ENCODE data around the gene ZNF580. TPM values are rescaled to one million over a fixed set of nuclear protein-coding genes. Genes with fewer than 3 reads are reported as not detected.
A peak's percentile ranks its signal among the peaks of the same experiment; 100 is the strongest.

ZNF580 gene
- total and polyA plus RNA-seq, 2 of the 13 experiments (the other 11 are each of a cell fraction or from before 2014, with no cell fraction given): 4.4 to 6.0 TPM

DNA sequence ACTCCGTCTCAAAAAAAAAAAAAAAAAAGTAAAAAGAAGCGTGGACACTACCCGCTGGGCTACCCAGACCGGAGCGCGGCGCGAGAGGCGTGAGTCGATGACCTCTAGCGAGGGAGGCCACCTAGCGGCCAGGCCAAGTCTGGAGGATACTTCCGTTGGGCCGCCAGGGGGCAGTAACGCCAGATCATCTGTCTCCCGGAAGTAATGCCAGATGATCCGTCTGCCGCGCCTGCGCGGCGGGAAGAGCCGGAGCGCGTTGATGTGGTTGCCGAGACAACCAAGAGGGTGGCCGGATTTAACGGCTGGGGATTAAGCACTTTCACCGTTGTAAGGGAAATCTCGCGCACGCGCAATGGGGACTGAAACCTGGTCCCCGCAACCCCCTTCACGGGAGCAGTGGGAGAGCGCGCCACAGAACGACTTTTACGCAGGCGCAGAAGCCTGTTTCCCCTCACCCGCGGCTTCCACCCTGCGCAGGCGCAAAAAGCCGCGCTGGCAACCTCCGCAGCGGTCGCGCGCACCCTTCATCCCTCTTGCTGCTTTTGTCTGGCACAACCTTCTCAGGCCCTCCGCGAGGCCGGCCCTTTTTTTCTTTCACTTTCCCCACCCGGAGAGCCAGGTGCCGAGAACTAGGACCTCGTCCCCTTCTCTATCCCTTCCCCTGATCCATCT lies 13.0 kb downstream of the ZNF580 start (continued):
- peak; percentile 52; the same call in 1 of the 2 replicates for TF ChIP-seq HNF4G (IDR thresholded peaks at IDR 0.05; ENCODE audit: borderline replicate concordance, low read depth, low read length)
- TF ChIP-seq HNF4G (CRISPR knock-in tag; IDR thresholded peaks at IDR 0.05; ENCODE audit: borderline replicate concordance, low read depth): 0 out of 2 replicates have a peak, but pooled peaks have one; percentile 37
- TF ChIP-seq SMARCC2 (IDR thresholded peaks at IDR 0.05): no peak
- no peak for TF ChIP-seq LCORL (IDR thresholded peaks at IDR 0.05)
- peak; percentile 75; the same call in 1 of the 2 replicates for TF ChIP-seq LCORL (CRISPR knock-in tag; IDR thresholded peaks at IDR 0.05)
- TF ChIP-seq ZNF720 (CRISPR knock-in tag; IDR thresholded peaks at IDR 0.05): no peak
- TF ChIP-seq, protein P1, sequence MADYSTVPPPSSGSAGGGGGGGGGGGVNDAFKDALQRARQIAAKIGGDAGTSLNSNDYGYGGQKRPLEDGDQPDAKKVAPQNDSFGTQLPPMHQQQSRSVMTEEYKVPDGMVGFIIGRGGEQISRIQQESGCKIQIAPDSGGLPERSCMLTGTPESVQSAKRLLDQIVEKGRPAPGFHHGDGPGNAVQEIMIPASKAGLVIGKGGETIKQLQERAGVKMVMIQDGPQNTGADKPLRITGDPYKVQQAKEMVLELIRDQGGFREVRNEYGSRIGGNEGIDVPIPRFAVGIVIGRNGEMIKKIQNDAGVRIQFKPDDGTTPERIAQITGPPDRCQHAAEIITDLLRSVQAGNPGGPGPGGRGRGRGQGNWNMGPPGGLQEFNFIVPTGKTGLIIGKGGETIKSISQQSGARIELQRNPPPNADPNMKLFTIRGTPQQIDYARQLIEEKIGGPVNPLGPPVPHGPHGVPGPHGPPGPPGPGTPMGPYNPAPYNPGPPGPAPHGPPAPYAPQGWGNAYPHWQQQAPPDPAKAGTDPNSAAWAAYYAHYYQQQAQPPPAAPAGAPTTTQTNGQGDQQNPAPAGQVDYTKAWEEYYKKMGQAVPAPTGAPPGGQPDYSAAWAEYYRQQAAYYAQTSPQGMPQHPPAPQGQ (CRISPR knock-in tag; IDR thresholded peaks at IDR 0.05; ENCODE audit: borderline replicate concordance): no peak
- TF ChIP-seq, protein P2, sequence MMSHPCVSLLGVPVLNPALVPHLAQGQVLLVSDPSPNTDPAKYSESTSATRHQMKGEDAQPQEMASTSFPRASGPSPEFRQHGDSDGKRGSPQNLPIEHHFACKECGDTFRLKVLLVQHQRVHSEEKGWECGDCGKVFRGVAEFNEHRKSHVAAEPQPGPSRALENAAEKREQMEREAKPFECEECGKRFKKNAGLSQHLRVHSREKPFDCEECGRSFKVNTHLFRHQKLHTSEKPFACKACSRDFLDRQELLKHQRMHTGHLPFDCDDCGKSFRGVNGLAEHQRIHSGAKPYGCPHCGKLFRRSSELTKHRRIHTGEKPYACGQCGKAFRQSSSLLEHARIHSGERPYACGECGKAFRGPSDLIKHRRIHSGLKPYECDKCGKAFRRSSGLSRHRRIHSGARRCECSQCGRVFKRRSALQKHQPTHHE (CRISPR knock-in tag; IDR thresholded peaks at IDR 0.05; ENCODE audit: borderline replicate concordance): no peak
- no peak; the same call in 1 of the 2 replicates for TF ChIP-seq ZNF317 (CRISPR knock-in tag; IDR thresholded peaks at IDR 0.05)
- no peak for TF ChIP-seq CEBPB (IDR thresholded peaks at IDR 0.05; ENCODE audit: borderline replicate concordance, low read depth, low read length)
- TF ChIP-seq ZNF232 (CRISPR knock-in tag; IDR thresholded peaks at IDR 0.05; ENCODE audit: borderline replicate concordance): peak; percentile 14; the same call in 1 of the 2 replicates
- TF ChIP-seq, protein P3, sequence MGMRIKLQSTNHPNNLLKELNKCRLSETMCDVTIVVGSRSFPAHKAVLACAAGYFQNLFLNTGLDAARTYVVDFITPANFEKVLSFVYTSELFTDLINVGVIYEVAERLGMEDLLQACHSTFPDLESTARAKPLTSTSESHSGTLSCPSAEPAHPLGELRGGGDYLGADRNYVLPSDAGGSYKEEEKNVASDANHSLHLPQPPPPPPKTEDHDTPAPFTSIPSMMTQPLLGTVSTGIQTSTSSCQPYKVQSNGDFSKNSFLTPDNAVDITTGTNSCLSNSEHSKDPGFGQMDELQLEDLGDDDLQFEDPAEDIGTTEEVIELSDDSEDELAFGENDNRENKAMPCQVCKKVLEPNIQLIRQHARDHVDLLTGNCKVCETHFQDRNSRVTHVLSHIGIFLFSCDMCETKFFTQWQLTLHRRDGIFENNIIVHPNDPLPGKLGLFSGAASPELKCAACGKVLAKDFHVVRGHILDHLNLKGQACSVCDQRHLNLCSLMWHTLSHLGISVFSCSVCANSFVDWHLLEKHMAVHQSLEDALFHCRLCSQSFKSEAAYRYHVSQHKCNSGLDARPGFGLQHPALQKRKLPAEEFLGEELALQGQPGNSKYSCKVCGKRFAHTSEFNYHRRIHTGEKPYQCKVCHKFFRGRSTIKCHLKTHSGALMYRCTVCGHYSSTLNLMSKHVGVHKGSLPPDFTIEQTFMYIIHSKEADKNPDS (CRISPR knock-in tag; IDR thresholded peaks at IDR 0.05): peak; percentile 31; the same call in 1 of the 2 replicates
- TF ChIP-seq HNRNPH1 (optimal IDR thresholded peaks at IDR 0.05; ENCODE audit: low read depth, low read length): no peak
- peak; percentile 95 for TF ChIP-seq U2AF2 (IDR thresholded peaks at IDR 0.05; ENCODE audit: low read depth, low read length)
- no peak for TF ChIP-seq FOXP1 (IDR thresholded peaks at IDR 0.05)
- TF ChIP-seq FOXP1 (CRISPR knock-in tag; IDR thresholded peaks at IDR 0.05): no peak
- no peak for TF ChIP-seq IRX3 (CRISPR knock-in tag; IDR thresholded peaks at IDR 0.05; ENCODE audit: borderline replicate concordance, low read depth)
- peak; percentile 36 for TF ChIP-seq AGO1 (IDR thresholded peaks at IDR 0.05; ENCODE audit: low read depth, low read length, poor library complexity, severe bottlenecking)
- TF ChIP-seq, protein P4, sequence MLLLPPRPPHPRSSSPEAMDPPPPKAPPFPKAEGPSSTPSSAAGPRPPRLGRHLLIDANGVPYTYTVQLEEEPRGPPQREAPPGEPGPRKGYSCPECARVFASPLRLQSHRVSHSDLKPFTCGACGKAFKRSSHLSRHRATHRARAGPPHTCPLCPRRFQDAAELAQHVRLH (CRISPR knock-in tag; IDR thresholded peaks at IDR 0.05; ENCODE audit: borderline replicate concordance, low read depth): peak; percentile 89; the same call in 1 of the 2 replicates
- TF ChIP-seq POLR2A (IDR thresholded peaks at IDR 0.05; ENCODE audit: insufficient read depth in 1 of 2, low read depth in 2 of 2, low read length in 2 of 2): peak; percentile 54 to 80; a peak in 3 of 4 replicates
- TF ChIP-seq ZZZ3 (CRISPR knock-in tag; IDR thresholded peaks at IDR 0.05; ENCODE audit: borderline replicate concordance): no peak
- TF ChIP-seq, protein P5, sequence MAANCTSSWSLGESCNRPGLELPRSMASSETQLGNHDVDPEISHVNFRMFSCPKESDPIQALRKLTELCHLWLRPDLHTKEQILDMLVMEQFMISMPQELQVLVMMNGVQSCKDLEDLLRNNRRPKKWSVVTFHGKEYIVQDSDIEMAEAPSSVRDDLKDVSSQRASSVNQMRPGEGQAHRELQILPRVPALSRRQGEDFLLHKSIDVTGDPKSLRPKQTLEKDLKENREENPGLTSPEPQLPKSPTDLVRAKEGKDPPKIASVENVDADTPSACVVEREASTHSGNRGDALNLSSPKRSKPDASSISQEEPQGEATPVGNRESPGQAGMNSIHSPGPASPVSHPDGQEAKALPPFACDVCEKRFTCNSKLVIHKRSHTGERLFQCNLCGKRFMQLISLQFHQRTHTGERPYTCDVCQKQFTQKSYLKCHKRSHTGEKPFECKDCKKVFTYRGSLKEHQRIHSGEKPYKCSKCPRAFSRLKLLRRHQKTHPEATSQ (CRISPR knock-in tag; IDR thresholded peaks at IDR 0.05; ENCODE audit: borderline replicate concordance): peak; percentile 70; the same call in 1 of the 2 replicates
